HG03432 (cell line): ENCODE results near the gene PCSK1.
"Not testable (repeated sequence)": the region's sequence is repeated elsewhere in the genome, so short reads cannot be mapped to it uniquely, and the experiment has no call there.

ENCODE experiments used
- ATAC-seq: cut with Tn5 transposase; IDR thresholded peaks from one replicate; pipeline ENCODE4 v1.9.1; 2021; ENCODE audit warnings: mild to moderate bottlenecking, moderate library complexity; ENCODE audit not compliant: unreplicated experiment

Gene PCSK1

GRCh38 chr5:96374653-96375052, 58.4 kb downstream of the PCSK1 start:
- ATAC-seq, result no peak

- no peak for ATAC-seq
These were observed 59.7 kb downstream of the PCSK1 start for GRCh38 chr5:96373381-96373733.

- ATAC-seq, result no peak
These were observed 60.2 kb downstream of the PCSK1 start for GRCh38 chr5:96372726-96373380.

GRCh38 chr5:96370976-96371375, 62.1 kb downstream of the PCSK1 start:
- no peak for ATAC-seq

- ATAC-seq, result not testable (repeated sequence)
These were observed 65.7 kb downstream of the PCSK1 start for GRCh38 chr5:96367337-96367736.

- no peak for ATAC-seq
These were observed 78.8 kb downstream of the PCSK1 start for GRCh38 chr5:96354237-96354636.

- ATAC-seq, result no peak
These were observed 79.8 kb downstream of the PCSK1 start for GRCh38 chr5:96353220-96353619.

- ATAC-seq, result no peak
These were observed 82.4 kb downstream of the PCSK1 start for GRCh38 chr5:96350678-96351077.

- no peak for ATAC-seq
These were observed 84.5 kb downstream of the PCSK1 start for GRCh38 chr5:96348536-96348935.

- ATAC-seq, result no peak
These were observed 85.4 kb downstream of the PCSK1 start for GRCh38 chr5:96347502-96348292.

- peak; percentile 92 for ATAC-seq
These were observed 88.1 kb downstream of the PCSK1 start for GRCh38 chr5:96344678-96345577.

GRCh38 chr5:96343094-96343493, 90.0 kb downstream of the PCSK1 start:
- no peak for ATAC-seq

- ATAC-seq, result no peak
These were observed 90.5 kb downstream of the PCSK1 start for GRCh38 chr5:96342581-96342980.
